GM12874 (cell line): ENCODE measurements around the gene ACTMAP.

Source experiments
- CTCF ChIP-seq: IDR thresholded peaks from 2 replicates; pipeline ENCODE4 v1.5.1; 2011; ENCODE audit warnings: low read depth, mild to moderate bottlenecking, control low read depth, low read length, moderate library complexity; ENCODE audit not compliant: insufficient read depth

The ACTMAP gene

DNA sequence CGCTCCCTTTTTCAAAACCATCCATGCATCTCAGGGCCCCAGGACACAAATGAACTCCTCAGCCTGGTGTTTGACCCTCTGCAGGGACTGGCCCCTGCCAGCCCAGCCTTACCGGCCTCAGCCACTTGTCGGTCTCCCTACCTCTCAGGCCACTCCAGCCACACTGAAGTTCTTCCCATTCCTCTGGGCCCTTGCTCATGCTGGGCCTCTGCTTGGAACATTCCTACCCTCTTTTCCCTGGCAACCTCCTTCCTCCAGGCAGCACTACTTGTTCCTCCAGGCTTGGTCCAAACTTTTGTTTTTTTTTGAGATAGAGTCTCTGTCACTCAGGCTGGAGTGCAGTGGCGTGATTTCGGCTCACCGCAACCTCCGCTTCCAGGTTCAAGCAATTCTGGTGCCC lies 41.1 kb upstream of the ACTMAP start:
- TF ChIP-seq CTCF: no peak

DNA sequence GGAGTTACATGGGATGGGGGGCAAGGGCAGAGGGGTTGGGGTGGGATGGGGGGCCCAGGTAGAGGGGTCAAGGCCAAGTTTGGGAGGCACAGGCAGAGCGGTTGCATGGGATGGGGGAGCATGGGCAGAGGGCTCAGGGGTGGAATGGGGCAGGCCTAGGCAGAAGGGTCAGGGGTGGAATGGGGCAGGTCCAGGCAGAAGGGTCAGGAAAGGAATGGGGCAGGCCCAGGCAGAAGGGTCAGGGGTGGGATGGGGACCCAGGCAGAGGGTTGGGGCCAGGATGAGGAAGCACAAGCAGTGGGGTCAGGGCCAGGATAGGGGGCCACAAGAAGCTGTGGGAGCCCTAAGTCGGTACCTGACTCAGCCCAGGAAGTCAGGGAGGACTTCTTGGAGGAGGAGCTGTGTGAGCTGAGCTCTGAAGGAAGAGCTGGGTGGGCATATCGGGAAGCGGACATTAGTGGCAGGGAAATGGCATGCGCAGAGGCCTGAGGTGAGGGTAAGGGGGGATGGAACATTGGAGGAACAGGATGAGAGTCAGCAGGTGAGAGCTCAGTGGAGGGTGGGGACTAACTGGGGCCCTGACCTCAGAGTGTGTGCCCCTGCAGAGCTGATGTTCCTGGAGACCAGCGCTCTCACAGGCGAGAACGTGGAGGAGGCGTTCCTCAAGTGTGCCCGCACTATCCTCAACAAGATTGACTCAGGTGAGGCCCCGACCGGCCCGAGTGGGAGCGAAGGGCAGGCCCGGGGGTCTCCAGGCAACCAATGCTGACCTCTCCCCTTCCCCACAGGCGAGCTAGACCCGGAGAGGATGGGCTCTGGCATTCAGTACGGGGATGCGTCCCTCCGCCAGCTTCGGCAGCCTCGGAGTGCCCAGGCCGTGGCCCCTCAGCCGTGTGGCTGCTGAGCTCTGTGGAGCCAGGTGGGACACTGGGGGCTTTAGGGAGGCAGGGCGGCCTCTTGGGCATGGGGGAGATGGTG lies 36.1 kb upstream of the ACTMAP start:
- no peak for TF ChIP-seq CTCF

- TF ChIP-seq CTCF: no peak
These were observed 35.2 kb upstream of the ACTMAP start for GRCh38 chr19:40785526-40785925.

DNA sequence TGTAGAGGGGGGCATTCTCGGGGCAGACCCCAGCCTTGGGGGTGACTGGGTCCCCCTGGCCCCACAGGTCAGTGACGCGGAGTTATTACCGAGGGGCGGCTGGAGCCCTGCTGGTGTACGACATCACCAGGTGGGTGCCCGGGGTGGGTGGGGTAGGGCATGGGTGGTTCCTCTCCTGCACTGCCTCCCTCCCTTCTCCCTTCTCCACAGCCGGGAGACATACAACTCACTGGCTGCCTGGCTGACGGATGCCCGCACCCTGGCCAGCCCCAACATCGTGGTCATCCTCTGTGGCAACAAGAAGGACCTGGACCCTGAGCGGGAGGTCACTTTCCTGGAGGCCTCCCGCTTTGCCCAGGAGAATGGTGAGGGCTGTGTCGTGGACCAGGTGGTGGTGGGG lies 33.4 kb upstream of the ACTMAP start:
- TF ChIP-seq CTCF: no peak

- no peak for TF ChIP-seq CTCF
These were observed 30.9 kb upstream of the ACTMAP start for GRCh38 chr19:40781140-40781539.

DNA sequence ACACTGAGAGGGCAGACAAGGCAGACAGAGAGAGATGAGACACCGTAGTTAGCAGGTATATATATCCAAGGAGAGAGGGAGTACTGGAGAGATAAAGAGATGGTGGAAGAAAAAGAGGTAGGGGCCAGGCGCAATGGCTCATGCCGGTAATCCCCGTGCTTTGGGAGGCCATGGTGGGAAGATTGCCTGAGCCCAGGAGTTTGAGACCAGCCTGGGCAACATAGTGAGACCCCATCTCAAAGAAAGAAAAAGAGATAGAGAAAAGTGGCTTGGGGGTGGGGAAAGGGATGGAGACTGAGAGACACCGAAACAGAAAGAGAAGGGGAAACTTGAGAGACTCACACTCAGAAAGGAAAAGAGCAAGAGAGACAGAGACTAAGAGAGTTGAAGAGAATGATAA lies 30.3 kb upstream of the ACTMAP start:
- no peak for TF ChIP-seq CTCF

DNA sequence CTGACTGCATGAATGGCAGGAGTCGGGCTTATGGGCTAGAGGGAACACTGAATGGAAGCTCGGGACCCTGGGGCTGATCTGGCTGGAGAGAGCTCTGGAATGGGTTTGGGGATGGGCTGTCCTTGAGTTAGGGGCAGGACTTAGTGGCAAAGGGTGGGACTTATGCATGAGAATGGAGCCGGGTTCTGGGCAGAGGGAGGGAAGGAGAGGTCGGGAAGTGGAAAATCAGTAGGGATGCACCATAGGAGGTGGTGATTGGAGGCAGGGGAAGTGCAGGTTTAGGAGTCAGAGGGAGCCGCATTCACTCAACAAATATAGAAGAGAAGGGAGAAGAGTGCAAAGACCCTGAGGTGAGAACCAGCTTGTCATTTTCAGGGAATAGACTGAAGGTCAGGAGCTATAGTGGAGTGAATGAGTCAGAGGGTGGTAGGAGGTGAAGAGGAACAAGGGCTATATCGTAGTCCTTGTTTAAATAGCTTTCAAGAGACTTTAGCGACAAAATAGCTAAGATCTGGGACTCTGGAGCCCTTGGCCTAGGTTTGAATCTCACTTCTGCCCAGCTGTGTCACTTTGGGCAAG lies 28.5 kb upstream of the ACTMAP start:
- no peak for TF ChIP-seq CTCF
